A673 (cell line): ENCODE results near the gene COBL. TPM values are rescaled to one million over a fixed set of nuclear protein-coding genes. Genes with fewer than 3 reads are reported as not detected.

Experiments
- BruUV-seq: library from RNA; stranded (reverse); fragments of 400-500 nt; replicated peaks from 2 replicates; lab custom pipeline; 2021; lab: Mats Ljungman, UMichigan
- CTCF ChIA-PET: fragments of 300-600 bp; sonication (Branson Sonifier 250); formaldehyde crosslinking; loops from one replicate; lab custom pipeline; 2022; ENCODE audit warnings: antibody characterized with exemption; lab: Charles Lee
- POLR2A ChIA-PET: fragments of 300-600 bp; sonication (Branson Sonifier 250); formaldehyde crosslinking; loops from one replicate; lab custom pipeline; 2022; ENCODE audit warnings: antibody characterized with exemption; ENCODE audit not compliant: low non-redundant PET; lab: Charles Lee
- DNase-seq: peaks from one replicate; pipeline ENCODE4 v3.0.0-alpha.2; 2015; ENCODE audit warnings: low spot score
- H3K27ac ChIP-seq: fragments of 200-600 bp; sonication (generic); 2 replicates; pipeline ENCODE4 v1.5.1; 2016; ENCODE audit warnings: mixed run types, low read depth, mild to moderate bottlenecking, mixed read lengths, antibody characterized with exemption, low read length; ENCODE audit not compliant: poor library complexity, severe bottlenecking
- H3K27me3 ChIP-seq: fragments of 200-600 bp; sonication (generic); replicated peaks from 2 replicates; pipeline ENCODE4 v1.6.1; 2017; ENCODE audit warnings: mixed run types, low read depth, mild to moderate bottlenecking, mixed read lengths, antibody characterized with exemption, low read length; ENCODE audit not compliant: insufficient read depth, poor library complexity
- H3K36me3 ChIP-seq: fragments of 200-600 bp; sonication (generic); 2 replicates; pipeline ENCODE4 v1.6.1; 2016; ENCODE audit warnings: mixed run types, mild to moderate bottlenecking, mixed read lengths, antibody characterized with exemption, low read length; ENCODE audit not compliant: insufficient read depth, poor library complexity, severe bottlenecking
- H3K4me1 ChIP-seq: fragments of 200-600 bp; sonication (generic); 2 replicates; pipeline ENCODE4 v1.6.1; 2017; ENCODE audit warnings: mixed run types, mild to moderate bottlenecking, mixed read lengths, antibody characterized with exemption, low read length; ENCODE audit not compliant: insufficient read depth, poor library complexity, severe bottlenecking
- H3K4me3 ChIP-seq: fragments of 200-600 bp; sonication (generic); 2 replicates; pipeline ENCODE4 v1.5.1; 2016; ENCODE audit warnings: low read depth, mixed run types, mild to moderate bottlenecking, mixed read lengths, low read length; ENCODE audit not compliant: poor library complexity, severe bottlenecking
- H3K9me3 ChIP-seq: fragments of 200-600 bp; sonication (generic); 2 replicates; pipeline ENCODE4 v1.6.1; 2016; ENCODE audit warnings: mixed run types, low read depth, mild to moderate bottlenecking, mixed read lengths, antibody characterized with exemption, low read length; ENCODE audit not compliant: poor library complexity, severe bottlenecking
- EZH2 ChIP-seq: fragments of 200-600 bp; sonication (generic); IDR thresholded peaks from 2 replicates; pipeline ENCODE4 v1.6.1; 2017; ENCODE audit warnings: borderline replicate concordance, low read depth, mild to moderate bottlenecking, mixed read lengths, antibody characterized with exemption, low read length; ENCODE audit not compliant: poor library complexity, severe bottlenecking
- intact Hi-C: fragments of 100-400 bp; cut with micrococcal nuclease; formaldehyde crosslinking; loops from one replicate; pipeline ENCODE4 v1.10.0; 2022; ENCODE audit not compliant: unreplicated experiment
- total RNA-seq: library from RNA; stranded (reverse); gene quantifications from 2 replicates; pipeline ENCODE4 v1.2.3, GENCODE V29; 2021
- TF ChIP-seq, protein P1 (sequence below): fragments of 300-800, 200-600 bp; sonication (generic); conservative IDR thresholded peaks from 2 replicates; pipeline ENCODE4 v1.5.1; 2017; ENCODE audit warnings: low read depth, mild to moderate bottlenecking, antibody characterized with exemption, low read length, moderate library complexity, mixed read lengths

The COBL gene
- total RNA-seq, 1 experiment from 2014 or later, result not detected

- H3K9me3 ChIP-seq, result no peaks in the 10 kb centered on the region
- BruUV-seq, result no TSS peak
- TF ChIP-seq, protein P1, sequence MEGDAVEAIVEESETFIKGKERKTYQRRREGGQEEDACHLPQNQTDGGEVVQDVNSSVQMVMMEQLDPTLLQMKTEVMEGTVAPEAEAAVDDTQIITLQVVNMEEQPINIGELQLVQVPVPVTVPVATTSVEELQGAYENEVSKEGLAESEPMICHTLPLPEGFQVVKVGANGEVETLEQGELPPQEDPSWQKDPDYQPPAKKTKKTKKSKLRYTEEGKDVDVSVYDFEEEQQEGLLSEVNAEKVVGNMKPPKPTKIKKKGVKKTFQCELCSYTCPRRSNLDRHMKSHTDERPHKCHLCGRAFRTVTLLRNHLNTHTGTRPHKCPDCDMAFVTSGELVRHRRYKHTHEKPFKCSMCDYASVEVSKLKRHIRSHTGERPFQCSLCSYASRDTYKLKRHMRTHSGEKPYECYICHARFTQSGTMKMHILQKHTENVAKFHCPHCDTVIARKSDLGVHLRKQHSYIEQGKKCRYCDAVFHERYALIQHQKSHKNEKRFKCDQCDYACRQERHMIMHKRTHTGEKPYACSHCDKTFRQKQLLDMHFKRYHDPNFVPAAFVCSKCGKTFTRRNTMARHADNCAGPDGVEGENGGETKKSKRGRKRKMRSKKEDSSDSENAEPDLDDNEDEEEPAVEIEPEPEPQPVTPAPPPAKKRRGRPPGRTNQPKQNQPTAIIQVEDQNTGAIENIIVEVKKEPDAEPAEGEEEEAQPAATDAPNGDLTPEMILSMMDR, result no peak
- no peak for TF ChIP-seq EZH2
- no peaks in the 10 kb centered on the region for H3K27me3 ChIP-seq
- DNase-seq, result no peak
- H3K4me1 ChIP-seq, result no peaks in the 10 kb centered on the region
- no peaks in the 10 kb centered on the region for H3K36me3 ChIP-seq
- no peak overlapping the region for H3K27ac ChIP-seq
- POLR2A ChIA-PET, result no interaction called here
- intact Hi-C loops, result no loop called here
- CTCF ChIA-PET, result no interaction called here
- no peak overlapping the region for H3K4me3 ChIP-seq
These were observed 46.7 kb downstream of the COBL start for GRCh38 chr7:51269911-51270310.

DNA sequence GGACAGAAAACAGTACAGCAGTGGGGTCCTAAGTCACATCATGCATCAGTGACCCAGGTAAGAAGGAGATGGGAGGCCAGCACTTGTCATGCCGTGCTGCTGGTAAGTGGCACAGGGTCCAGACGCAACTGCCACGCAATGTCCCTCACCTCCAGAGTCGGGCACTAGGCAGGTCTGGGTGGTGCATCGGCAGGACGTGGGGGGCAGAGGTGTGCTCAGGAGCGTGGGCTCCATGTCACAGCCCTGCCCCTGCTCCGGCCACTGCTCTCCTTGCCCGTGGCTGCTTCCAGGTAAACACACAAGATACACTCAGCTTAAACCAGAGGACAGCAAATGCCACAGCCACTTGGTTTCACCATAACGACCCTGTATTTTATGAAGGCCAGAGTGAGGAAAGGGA is 47.3 kb downstream of the COBL start:
- Histone ChIP-seq H3K9me3 (no peaks in the 10 kb centered on the region), H3K4me1 (no peaks in the 10 kb centered on the region), H3K4me3 (no peak overlapping the region), H3K27me3 (no peaks in the 10 kb centered on the region), H3K36me3 (no peaks in the 10 kb centered on the region), H3K27ac (no peak overlapping the region)
- intact Hi-C loops, result no loop called here
- POLR2A ChIA-PET, result no interaction called here
- CTCF ChIA-PET, result no interaction called here
- no TSS peak for BruUV-seq
- TF ChIP-seq, protein P1, result no peak
- TF ChIP-seq EZH2, result no peak
- DNase-seq, result no peak

DNA sequence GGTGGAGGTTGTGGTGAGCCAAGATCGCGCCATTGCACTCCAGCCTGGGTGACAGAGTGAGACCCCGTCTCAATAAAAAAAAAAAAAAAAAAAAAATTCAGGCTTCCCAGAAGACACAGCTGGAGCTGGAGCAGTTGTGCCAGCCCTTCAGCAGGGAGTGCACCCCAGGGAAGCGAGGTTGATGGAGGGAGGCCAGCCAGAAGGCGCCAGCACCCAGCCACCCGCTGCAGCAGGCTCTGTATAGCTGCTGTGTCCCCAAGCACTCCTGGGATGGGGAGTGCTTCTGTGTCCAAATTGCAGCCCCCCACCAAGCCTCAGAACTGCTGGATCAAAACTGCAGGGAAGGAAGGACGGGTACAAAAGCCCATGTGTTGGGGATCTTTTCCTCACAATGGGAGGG is 47.8 kb downstream of the COBL start:
- Histone ChIP-seq H3K36me3 (no peaks in the 10 kb centered on the region), H3K9me3 (no peaks in the 10 kb centered on the region), H3K4me1 (no peaks in the 10 kb centered on the region), H3K27me3 (no peaks in the 10 kb centered on the region), H3K4me3 (no peak overlapping the region), H3K27ac (no peak overlapping the region)
- POLR2A ChIA-PET, result no interaction called here
- CTCF ChIA-PET, result no interaction called here
- no peak for DNase-seq
- intact Hi-C loops, result no loop called here
- TF ChIP-seq EZH2, result no peak
- TF ChIP-seq, protein P1, result no peak
- BruUV-seq, result no TSS peak
